Mesodermal cell (in vitro differentiated cells): ENCODE data around the gene HSF2.

Source experiments
- H3K27ac ChIP-seq: 2 replicates; pipeline ENCODE4 v1.7.0; 2013; ENCODE audit warnings: mild to moderate bottlenecking, low read depth, low read length, moderate library complexity; ENCODE audit not compliant: severe bottlenecking
- H3K36me3 ChIP-seq: 2 replicates; pipeline ENCODE4 v1.7.1; 2013; ENCODE audit warnings: mild to moderate bottlenecking, low read length, moderate library complexity; ENCODE audit not compliant: control insufficient read depth, insufficient read depth
- H3K4me1 ChIP-seq: one replicate; pipeline ENCODE4 v1.7.1; 2013; ENCODE audit warnings: mild to moderate bottlenecking, low read length; ENCODE audit not compliant: insufficient read depth, control insufficient read depth, poor library complexity, severe bottlenecking
- H3K4me3 ChIP-seq: 2 replicates; pipeline ENCODE4 v1.7.0; 2013; ENCODE audit warnings: low read length, control low read depth, mild to moderate bottlenecking; ENCODE audit not compliant: insufficient read depth, poor library complexity, severe bottlenecking; ENCODE audit errors: extremely low read depth
- H3K9me3 ChIP-seq: 2 replicates; pipeline ENCODE4 v1.7.1; 2013; ENCODE audit warnings: mild to moderate bottlenecking, low read length, moderate library complexity; ENCODE audit not compliant: control insufficient read depth
- WGBS, 2 experiments: methylation state at CpG; one replicate each; pipeline ENCODE4 v1.1.5; 2013; ENCODE audit warnings: missing lambda C conversion rate in 2 of 2; ENCODE audit not compliant: insufficient coverage in 2 of 2; 5-methylcytosine and 5-hydroxymethylcytosine counted together

Gene HSF2

GRCh38 chr6:122422003-122422402 lies 22.6 kb downstream of the HSF2 start:
- Histone ChIP-seq H3K36me3 (peaks cover 51% of the 10 kb centered on the region), H3K27ac (no peak overlapping the region), H3K4me1 (no peaks in the 10 kb centered on the region), H3K9me3 (no peaks in the 10 kb centered on the region), H3K4me3 (no peak overlapping the region)
- WGBS, 2 experiments = 100% methylated on average over 1 of the region's 2 CpGs; no CpG with 5 or more reads in 1 of the 2 experiments

- Histone ChIP-seq H3K4me3 (no peak overlapping the region), H3K36me3 (peaks cover 57% of the 10 kb centered on the region), H3K4me1 (no peaks in the 10 kb centered on the region), H3K9me3 (no peaks in the 10 kb centered on the region), H3K27ac (no peak overlapping the region)
- 92 to 100% methylated on average over 1 of the region's 1 CpG for WGBS, 2 experiments
Measured at GRCh38 chr6:122422614-122423267, 23.3 kb downstream of the HSF2 start.

DNA sequence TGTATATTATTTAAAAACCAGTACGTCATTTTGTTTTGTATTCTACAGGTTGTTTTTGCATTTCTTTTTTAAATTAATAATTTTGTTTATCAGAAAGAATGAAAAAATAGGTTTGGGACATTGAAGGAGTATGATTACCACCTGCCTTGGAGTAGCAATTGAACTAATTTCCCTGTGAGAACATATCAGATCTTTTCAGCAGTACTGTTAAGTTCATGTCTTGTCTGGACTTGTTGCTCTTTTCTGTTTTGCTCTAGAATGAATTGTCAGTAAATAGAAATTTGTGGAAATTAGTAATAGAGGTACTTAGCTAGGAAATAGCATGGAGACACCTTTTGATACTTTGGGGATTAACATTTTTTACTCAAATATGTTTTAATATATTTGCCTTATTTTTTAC lies 24.3 kb downstream of the HSF2 start:
- no peak overlapping the region for H3K4me3 ChIP-seq
- no CpG with 5 or more reads among the region's 1 CpG for WGBS, 2 experiments
- no peaks in the 10 kb centered on the region for H3K4me1 ChIP-seq
- H3K9me3 ChIP-seq = no peaks in the 10 kb centered on the region
- peaks cover 56% of the 10 kb centered on the region for H3K36me3 ChIP-seq
- no peak overlapping the region for H3K27ac ChIP-seq

DNA sequence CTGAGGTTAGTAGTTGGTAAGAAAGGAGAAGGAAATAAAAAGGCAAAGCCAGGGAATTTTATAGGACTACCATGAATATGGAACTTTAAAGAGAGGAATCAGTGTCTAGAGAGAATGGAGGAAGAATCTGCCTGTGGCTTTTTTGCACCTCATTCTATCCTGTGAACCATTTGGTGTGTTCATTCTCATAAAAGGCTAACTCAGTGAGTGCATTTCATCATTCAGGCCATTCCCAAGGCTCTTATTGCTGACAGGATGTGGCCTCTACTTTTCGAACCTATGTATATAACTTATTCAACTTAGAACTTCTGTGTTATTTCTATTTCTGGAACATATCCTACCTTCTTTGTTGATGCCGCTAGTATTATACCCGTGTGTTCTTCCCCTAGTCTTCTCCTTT lies 27.1 kb downstream of the HSF2 start:
- Histone ChIP-seq H3K9me3 (no peaks in the 10 kb centered on the region), H3K36me3 (peaks cover 62% of the 10 kb centered on the region), H3K4me3 (no peak overlapping the region), H3K27ac (no peak overlapping the region), H3K4me1 (no peaks in the 10 kb centered on the region)
- 63 to 71% methylated on average over 2 of the region's 3 CpGs for WGBS, 2 experiments

GRCh38 chr6:122428781-122429180 lies 29.3 kb downstream of the HSF2 start:
- Histone ChIP-seq H3K36me3 (peaks cover 62% of the 10 kb centered on the region), H3K4me1 (no peaks in the 10 kb centered on the region)
- no CpG with 5 or more reads among the region's 1 CpG for WGBS, 2 experiments

GRCh38 chr6:122429323-122429722 lies 29.9 kb downstream of the HSF2 start:
- H3K36me3 ChIP-seq = peaks cover 61% of the 10 kb centered on the region

More at GRCh38 chr6:122428781-122429180, 29.3 kb downstream of the HSF2 start:
- Histone ChIP-seq H3K27ac (no peak overlapping the region), H3K4me3 (no peak overlapping the region), H3K9me3 (no peaks in the 10 kb centered on the region)

DNA sequence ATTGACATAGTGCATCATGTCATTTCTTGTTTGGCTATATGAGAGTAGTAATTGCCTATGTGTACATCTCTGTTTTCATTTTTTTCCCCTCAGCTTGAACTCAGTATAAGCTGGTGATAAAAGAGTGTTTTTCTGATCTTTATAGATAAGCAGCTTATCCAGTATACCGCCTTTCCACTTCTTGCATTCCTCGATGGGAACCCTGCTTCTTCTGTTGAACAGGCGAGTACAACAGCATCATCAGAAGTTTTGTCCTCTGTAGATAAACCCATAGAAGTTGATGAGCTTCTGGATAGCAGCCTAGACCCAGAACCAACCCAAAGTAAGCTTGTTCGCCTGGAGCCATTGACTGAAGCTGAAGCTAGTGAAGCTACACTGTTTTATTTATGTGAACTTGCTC lies 32.3 kb downstream of the HSF2 start:
- 95 to 100% methylated on average over 3 to 4 of the region's 4 CpGs for WGBS, 2 experiments
- Histone ChIP-seq H3K36me3 (peaks cover 48% of the 10 kb centered on the region), H3K9me3 (no peaks in the 10 kb centered on the region)

More at GRCh38 chr6:122429323-122429722, 29.9 kb downstream of the HSF2 start:
- Histone ChIP-seq H3K9me3 (no peaks in the 10 kb centered on the region), H3K27ac (no peak overlapping the region), H3K4me1 (no peaks in the 10 kb centered on the region), H3K4me3 (no peak overlapping the region)

GRCh38 chr6:122432816-122433215 lies 33.4 kb downstream of the HSF2 start:
- 80 to 100% methylated on average over 1 of the region's 3 CpGs for WGBS, 2 experiments
- Histone ChIP-seq H3K9me3 (no peaks in the 10 kb centered on the region), H3K4me3 (no peak overlapping the region), H3K36me3 (peaks cover 48% of the 10 kb centered on the region), H3K27ac (no peak overlapping the region), H3K4me1 (no peaks in the 10 kb centered on the region)

More for the DNA sequence above, 32.3 kb downstream of the HSF2 start:
- Histone ChIP-seq H3K4me3 (no peak overlapping the region), H3K27ac (no peak overlapping the region), H3K4me1 (no peaks in the 10 kb centered on the region)

DNA sequence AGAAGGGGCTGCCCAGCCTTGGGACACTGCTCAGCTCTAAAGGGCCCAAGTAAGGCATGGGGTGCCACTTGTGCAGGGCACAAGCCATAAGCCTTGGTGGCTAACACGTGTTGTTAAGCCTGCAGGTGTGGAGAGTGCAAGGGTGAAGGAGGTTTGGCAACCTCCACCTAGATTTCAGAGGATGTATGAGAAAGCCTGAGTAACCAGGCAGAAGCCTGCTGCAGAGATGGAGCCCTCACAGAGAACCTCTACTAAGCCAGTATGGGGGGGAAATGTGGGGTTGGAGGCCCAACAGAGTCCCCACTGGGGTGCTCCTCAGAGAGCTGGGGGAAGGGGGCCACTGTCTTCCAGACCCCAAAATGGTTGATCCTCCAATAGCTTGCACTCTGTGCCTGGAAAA lies 39.5 kb downstream of the HSF2 start:
- Histone ChIP-seq H3K27ac (no peak overlapping the region), H3K4me1 (no peaks in the 10 kb centered on the region), H3K9me3 (peaks cover 20% of the 10 kb centered on the region), H3K36me3 (peaks cover 67% of the 10 kb centered on the region), H3K4me3 (no peak overlapping the region)
- WGBS, 2 experiments = 100% methylated on average over 1 of the region's 1 CpG; no CpG with 5 or more reads in 1 of the 2 experiments

DNA sequence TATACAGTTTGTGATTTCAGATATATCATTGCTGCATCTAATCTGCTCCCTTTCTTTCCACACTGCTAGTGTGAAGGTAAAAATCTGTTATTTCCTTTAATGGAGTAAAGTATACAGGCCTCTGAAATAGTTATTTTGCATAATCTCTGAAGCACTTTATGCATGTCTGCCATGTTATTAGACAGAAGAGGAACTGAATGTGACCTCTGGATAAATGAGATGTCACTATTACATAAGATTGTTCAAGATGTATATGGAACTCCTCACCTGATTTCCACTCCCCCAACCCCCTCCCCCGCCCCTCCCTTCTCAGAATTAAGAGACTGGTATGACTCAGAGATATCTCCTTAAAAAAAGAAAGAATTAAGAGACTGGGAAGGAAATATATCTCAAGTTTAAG lies 45.8 kb downstream of the HSF2 start:
- H3K27ac ChIP-seq = no peak overlapping the region
- H3K36me3 ChIP-seq = peaks cover 72% of the 10 kb centered on the region
- WGBS, 2 experiments = no CpG with 5 or more reads among the region's 1 CpG
- H3K4me1 ChIP-seq = no peaks in the 10 kb centered on the region
- no peak overlapping the region for H3K4me3 ChIP-seq
- H3K9me3 ChIP-seq = no peaks in the 10 kb centered on the region

- WGBS, 2 experiments = no CpG with 5 or more reads among the region's 1 CpG
- Histone ChIP-seq H3K4me3 (no peak overlapping the region), H3K4me1 (no peaks in the 10 kb centered on the region), H3K36me3 (peaks cover 72% of the 10 kb centered on the region), H3K27ac (no peak overlapping the region), H3K9me3 (no peaks in the 10 kb centered on the region)
Measured at GRCh38 chr6:122449069-122449468, 49.6 kb downstream of the HSF2 start.
